Measurements from ENCODE around the gene NAGK. TPM values are rescaled to one million over a fixed set of nuclear protein-coding genes. Genes with fewer than 3 reads are reported as not detected.
A peak's percentile ranks its signal among the peaks of the same experiment; 100 is the strongest.
"Not testable (repeated sequence)": the region's sequence is repeated elsewhere in the genome, so short reads cannot be mapped to it uniquely, and the experiment has no call there.

The NAGK gene
- total and polyA plus RNA-seq, 2 experiments from 2014 or later = 47.0 to 55.6 TPM

GRCh38 chr2:71102981-71103681, 34.7 kb downstream of the NAGK start (continued):
- TF ChIP-seq ZNF462 (CRISPR knock-in tag; IDR thresholded peaks at IDR 0.05) = no peak

- H4K20me1 ChIP-seq (replicated peaks; ENCODE audit: insufficient read depth) = no peaks in the 10 kb centered on the region
- no peaks in the 10 kb centered on the region for H3K36me3 ChIP-seq (ENCODE audit: insufficient read depth)
- peaks cover 5% of the 10 kb centered on the region; the same call in 1 of the 3 replicates for H3K36me3 Mint-ChIP-seq (ENCODE audit: low read depth)
- no peaks in the 10 kb centered on the region for H3K79me2 ChIP-seq (replicated peaks; ENCODE audit: insufficient read depth)
- DNase-seq (ENCODE audit: low spot score) = no peak
- H3K27ac Mint-ChIP-seq = peak overlapping the region; percentile 6; the same call in 1 of the 2 replicates
- no peak overlapping the region; the same call in 2 of the 3 replicates for H3K4me3 Mint-ChIP-seq
- no peak for TF ChIP-seq ZNF462 (CRISPR knock-in tag; IDR thresholded peaks at IDR 0.05)
- H3K27ac ChIP-seq (ENCODE audit: low read depth) = no peak overlapping the region
- peaks cover 3% of the 10 kb centered on the region; the same call in 1 of the 2 replicates for H3K9me2 ChIP-seq (ENCODE audit: insufficient read depth)
- no peak overlapping the region for H3K4me3 ChIP-seq
- no peaks in the 10 kb centered on the region for H3K27me3 Mint-ChIP-seq (ENCODE audit: insufficient read depth, low read depth, poor library complexity)
- H3K4me2 ChIP-seq = no peak overlapping the region
- H3F3A ChIP-seq (replicated peaks; ENCODE audit: low read depth) = 0 out of 2 replicates have a peak, but pooled peaks cover 4% of the 10 kb centered on the region
- peaks cover 5% of the 10 kb centered on the region for H3K4me1 ChIP-seq (ENCODE audit: insufficient read depth)
- H3K27me3 ChIP-seq (ENCODE audit: insufficient read depth) = no peaks in the 10 kb centered on the region
- peaks cover 18% of the 10 kb centered on the region for H3K9me3 Mint-ChIP-seq
- ATAC-seq = no peak
- H3K4me1 Mint-ChIP-seq = peaks cover 14% of the 10 kb centered on the region
- H2AFZ ChIP-seq = no peak overlapping the region
These were observed 35.4 kb downstream of the NAGK start for GRCh38 chr2:71103809-71104208.

GRCh38 chr2:71106463-71106862, 38.0 kb downstream of the NAGK start:
- not testable (repeated sequence) for DNase-seq (ENCODE audit: low spot score); H3K36me3 ChIP-seq (ENCODE audit: insufficient read depth); H4K20me1 ChIP-seq (replicated peaks; ENCODE audit: insufficient read depth); H3K27ac ChIP-seq (ENCODE audit: low read depth); H3K4me3 ChIP-seq; H3K27ac Mint-ChIP-seq; H3F3A ChIP-seq (replicated peaks; ENCODE audit: low read depth); H3K4me1 ChIP-seq (ENCODE audit: insufficient read depth); ATAC-seq; H3K4me3 Mint-ChIP-seq; H3K27me3 Mint-ChIP-seq (ENCODE audit: insufficient read depth, low read depth, poor library complexity); H2AFZ ChIP-seq; H3K27me3 ChIP-seq (ENCODE audit: insufficient read depth); H3K36me3 Mint-ChIP-seq (ENCODE audit: low read depth); H3K4me2 ChIP-seq; H3K79me2 ChIP-seq (replicated peaks; ENCODE audit: insufficient read depth); H3K9me2 ChIP-seq (ENCODE audit: insufficient read depth)
- Mint-ChIP-seq H3K9me3 (peaks cover 18% of the 10 kb centered on the region), H3K4me1 (peaks cover 12% of the 10 kb centered on the region)

All from GM23338 (cell line).